ENCODE results near the gene EGFL7. TPM values are rescaled to one million over a fixed set of nuclear protein-coding genes. Genes with fewer than 3 reads are reported as not detected.

Gene EGFL7
- total and polyA plus RNA-seq, 2 of the 8 experiments (the other 6 are each of a cell fraction or from before 2014, with no cell fraction given) = 37.8 to 53.4 TPM

- TF ChIP-seq CTBP2 (IDR thresholded peaks at IDR 0.05; ENCODE audit: borderline replicate concordance, insufficient read depth, insufficient read length, low read length) (no peak), CTCF (IDR thresholded peaks at IDR 0.05; ENCODE audit: control extremely low read depth in 1 of 3, insufficient read depth in 1 of 3, low read depth in 1 of 3, low read length in 3 of 3) (no peak), FOSL1 (IDR thresholded peaks at IDR 0.05; ENCODE audit: insufficient read depth, low read depth, low read length) (no peak), NRF1 (IDR thresholded peaks at IDR 0.05; ENCODE audit: low read depth, low read length) (no peak), RXRA (IDR thresholded peaks at IDR 0.05; ENCODE audit: insufficient read depth, low read depth, low read length) (no peak), EGR1 (IDR thresholded peaks at IDR 0.05; ENCODE audit: borderline replicate concordance, low read depth, low read length) (no peak)
Measured at GRCh38 chr9:136613824-136614371, 48.8 kb upstream of the EGFL7 start (continued).
